HUES64 (cell line): Measurements from ENCODE around the gene RPLP2.

Experiments
- H3K27ac ChIP-seq: 2 replicates; pipeline ENCODE4 v1.7.0; 2013; ENCODE audit warnings: low read depth, low read length, inconsistent platforms
- H3K27me3 ChIP-seq: 2 replicates; pipeline ENCODE4 v1.6.1; 2013; ENCODE audit warnings: mild to moderate bottlenecking, low read length; ENCODE audit not compliant: insufficient read depth
- H3K36me3 ChIP-seq: 2 replicates; pipeline ENCODE4 v1.6.1; 2013; ENCODE audit warnings: mild to moderate bottlenecking, low read length; ENCODE audit not compliant: insufficient read depth
- H3K4me1 ChIP-seq: 2 replicates; pipeline ENCODE4 v1.6.1; 2013; ENCODE audit warnings: mild to moderate bottlenecking, low read length, moderate library complexity; ENCODE audit not compliant: insufficient read depth
- H3K4me3 ChIP-seq: 2 replicates; pipeline ENCODE4 v1.5.1; 2013; ENCODE audit warnings: mild to moderate bottlenecking, low read length, moderate library complexity
- H3K9ac ChIP-seq: 2 replicates; pipeline ENCODE4 v1.6.1; 2013; ENCODE audit warnings: mild to moderate bottlenecking, low read depth, low read length
- H3K9me3 ChIP-seq: 2 replicates; pipeline ENCODE4 v1.6.1; 2013; ENCODE audit warnings: low read depth, low read length; ENCODE audit not compliant: insufficient read depth
- WGBS: fragments of 150-250, 120-280 bp; methylation state at CpG from one replicate; pipeline ENCODE4 v1.1.7; 2013; ENCODE audit warnings: missing lambda C conversion rate; 5-methylcytosine and 5-hydroxymethylcytosine counted together

RPLP2 gene

GRCh38 chr11:812390-812789 is 2.6 kb downstream of the RPLP2 start:
- H3K4me1 ChIP-seq = peaks cover 6% of the 10 kb centered on the region
- 97% methylated on average over 3 of the region's 3 CpGs for WGBS
- no peak overlapping the region for H3K4me3 ChIP-seq
- no peaks in the 10 kb centered on the region for H3K9me3 ChIP-seq
- H3K36me3 ChIP-seq = peaks cover 35% of the 10 kb centered on the region
- no peak overlapping the region; the same call in 1 of the 2 replicates for H3K9ac ChIP-seq
- H3K27ac ChIP-seq = no peak overlapping the region
- no peaks in the 10 kb centered on the region for H3K27me3 ChIP-seq

- no peak overlapping the region for H3K4me3 ChIP-seq
- no peaks in the 10 kb centered on the region for H3K27me3 ChIP-seq
- peaks cover 6% of the 10 kb centered on the region for H3K4me1 ChIP-seq
- H3K9ac ChIP-seq = 0 out of 2 replicates have a peak overlapping the region, but pooled peaks have one; percentile 9
- peaks cover 35% of the 10 kb centered on the region for H3K36me3 ChIP-seq
- H3K27ac ChIP-seq = no peak overlapping the region; the same call in 1 of the 2 replicates
- 94% methylated on average over 6 of the region's 6 CpGs for WGBS
- no peaks in the 10 kb centered on the region for H3K9me3 ChIP-seq
These were observed 3.3 kb downstream of the RPLP2 start for GRCh38 chr11:813072-813455.

- Histone ChIP-seq H3K27me3 (no peaks in the 10 kb centered on the region), H3K9me3 (no peaks in the 10 kb centered on the region), H3K27ac (peak overlapping the region; percentile 49; the same call in 1 of the 2 replicates), H3K4me3 (no peak overlapping the region), H3K9ac (0 out of 2 replicates have a peak overlapping the region, but pooled peaks have one; percentile 9), H3K4me1 (peaks cover 6% of the 10 kb centered on the region), H3K36me3 (peaks cover 35% of the 10 kb centered on the region)
- 94% methylated on average over 9 of the region's 9 CpGs for WGBS
These were observed 3.8 kb downstream of the RPLP2 start for GRCh38 chr11:813456-814096.

GRCh38 chr11:815675-816432 is 6.1 kb downstream of the RPLP2 start:
- Histone ChIP-seq H3K27ac (no peak overlapping the region), H3K4me1 (peaks cover 4% of the 10 kb centered on the region), H3K9me3 (no peaks in the 10 kb centered on the region), H3K27me3 (no peaks in the 10 kb centered on the region), H3K4me3 (no peak overlapping the region), H3K9ac (no peak overlapping the region), H3K36me3 (peaks cover 32% of the 10 kb centered on the region)
- 90% methylated on average over 11 of the region's 11 CpGs for WGBS

- 73% methylated on average over 9 of the region's 11 CpGs for WGBS
- Histone ChIP-seq H3K4me3 (no peak overlapping the region), H3K9me3 (no peaks in the 10 kb centered on the region), H3K27ac (no peak overlapping the region), H3K9ac (no peak overlapping the region), H3K36me3 (peaks cover 28% of the 10 kb centered on the region), H3K4me1 (no peaks in the 10 kb centered on the region; the same call in 1 of the 2 replicates), H3K27me3 (no peaks in the 10 kb centered on the region)
These were observed 6.6 kb downstream of the RPLP2 start for GRCh38 chr11:816433-816779.

- Histone ChIP-seq H3K27ac (peak within 1 kb of the TSS; percentile 37; the same call in 1 of the 2 replicates), H3K4me1 (no peaks in the 10 kb centered on the region), H3K4me3 (peak within 1 kb of the TSS; percentile 92), H3K9me3 (no peaks in the 10 kb centered on the region), H3K27me3 (no peaks in the 10 kb centered on the region), H3K9ac (peak within 1 kb of the TSS; percentile 79), H3K36me3 (peaks cover 9% of the 10 kb centered on the region)
- WGBS = 62% methylated on average over 20 of the region's 20 CpGs
These were observed 8.8 kb downstream of the RPLP2 start, which contains the start of gene PNPLA2 for GRCh38 chr11:818396-819128. Gene PNPLA2 (plus strand): TSS chr11:818914. CDS start chr11:819719, 805 bp downstream.

GRCh38 chr11:819129-819931 is 9.6 kb downstream of the RPLP2 start:
- Histone ChIP-seq H3K4me1 (no peaks in the 10 kb centered on the region), H3K9me3 (no peaks in the 10 kb centered on the region), H3K27ac (peak overlapping the region; percentile 37; the same call in 1 of the 2 replicates), H3K4me3 (peak overlapping the region; percentile 92), H3K27me3 (no peaks in the 10 kb centered on the region), H3K9ac (peak overlapping the region; percentile 79), H3K36me3 (0 out of 2 replicates have a peak, but pooled peaks cover 6% of the 10 kb centered on the region)
- WGBS = 3% methylated on average over 96 of the region's 96 CpGs

- WGBS = 11% methylated on average over 47 of the region's 47 CpGs
- Histone ChIP-seq H3K27me3 (no peaks in the 10 kb centered on the region), H3K9me3 (no peaks in the 10 kb centered on the region), H3K4me1 (no peaks in the 10 kb centered on the region), H3K36me3 (0 out of 2 replicates have a peak, but pooled peaks cover 6% of the 10 kb centered on the region), H3K27ac (peak overlapping the region; percentile 37; the same call in 1 of the 2 replicates), H3K9ac (no peak overlapping the region; the same call in 1 of the 2 replicates), H3K4me3 (peak overlapping the region; percentile 92)
These were observed 10.3 kb downstream of the RPLP2 start for GRCh38 chr11:819943-820649.

GRCh38 chr11:820655-821511 is 11.1 kb downstream of the RPLP2 start:
- H3K4me3 ChIP-seq = peak overlapping the region; percentile 92
- H3K4me1 ChIP-seq = no peaks in the 10 kb centered on the region
- no peak overlapping the region for H3K27ac ChIP-seq
- peaks cover 4% of the 10 kb centered on the region; the same call in 1 of the 2 replicates for H3K27me3 ChIP-seq
- no peaks in the 10 kb centered on the region for H3K9me3 ChIP-seq
- 0 out of 2 replicates have a peak, but pooled peaks cover 6% of the 10 kb centered on the region for H3K36me3 ChIP-seq
- 84% methylated on average over 11 of the region's 11 CpGs for WGBS
- H3K9ac ChIP-seq = no peak overlapping the region
